BE2C (cell line): ENCODE results near the gene TMEM145.

ENCODE experiments used
- DNase-seq: peaks from one replicate; pipeline ENCODE4 v3.0.0-alpha.2; 2020
- H3K27me3 ChIP-seq: fragments of 250-450 bp; sonication (Bioruptor Pico); 2 replicates; pipeline ENCODE4 v1.5.1; 2020; ENCODE audit warnings: mild to moderate bottlenecking
- H3K36me3 ChIP-seq: fragments of 250-450 bp; sonication (Bioruptor Pico); 2 replicates; pipeline ENCODE4 v1.5.1; 2020; ENCODE audit warnings: mild to moderate bottlenecking
- H3K4me1 ChIP-seq: fragments of 250-450 bp; sonication (Bioruptor Pico); 2 replicates; pipeline ENCODE4 v1.5.1; 2020
- H3K4me3 ChIP-seq: 2 replicates; pipeline ENCODE4 v1.5.1; 2011; ENCODE audit warnings: low read depth, low read length
- H3K9me3 ChIP-seq: fragments of 250-450 bp; sonication (Bioruptor Pico); 2 replicates; pipeline ENCODE4 v1.5.1; 2020
- CTCF ChIP-seq: IDR thresholded peaks from 2 replicates; pipeline ENCODE4 v1.5.1; 2012; ENCODE audit warnings: mild to moderate bottlenecking, low read depth, low read length

The TMEM145 gene

DNA sequence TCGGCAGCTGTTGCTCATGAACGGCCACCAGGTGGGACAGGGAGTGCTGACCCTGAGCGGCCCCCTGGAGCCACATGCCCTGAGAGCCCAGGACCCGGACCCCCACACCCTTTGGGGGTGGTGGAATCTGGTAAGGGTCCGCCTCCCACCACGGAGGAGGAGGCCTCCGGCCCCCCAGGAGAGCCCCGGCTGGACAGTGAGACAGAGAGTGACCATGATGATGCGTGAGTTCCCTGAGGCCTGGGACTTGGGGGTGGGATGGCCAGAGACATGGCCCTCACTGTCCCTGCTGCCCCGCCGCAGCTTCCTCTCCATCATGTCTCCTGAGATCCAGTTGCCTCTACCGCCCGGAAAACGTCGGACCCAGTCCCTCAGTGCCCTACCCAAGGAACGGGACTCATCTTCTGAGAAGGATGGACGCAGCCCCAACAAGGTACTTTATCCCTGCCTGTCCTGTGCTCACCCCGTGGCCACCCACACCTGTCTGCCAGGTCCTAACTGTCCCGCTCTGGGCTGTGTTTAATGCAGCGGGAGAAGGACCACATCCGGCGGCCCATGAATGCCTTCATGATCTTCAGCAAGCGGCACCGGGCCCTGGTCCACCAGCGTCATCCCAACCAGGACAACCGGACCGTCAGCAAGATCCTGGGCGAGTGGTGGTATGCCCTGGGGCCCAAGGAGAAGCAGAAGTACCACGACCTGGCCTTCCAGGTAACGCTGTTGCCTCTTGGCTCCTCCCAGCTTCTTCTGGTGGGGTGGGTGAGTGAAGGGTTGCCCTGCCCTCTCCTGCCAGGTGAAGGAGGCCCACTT, 25.9 kb upstream of the TMEM145 start:
- H3K9me3 ChIP-seq: no peaks in the 10 kb centered on the region
- H3K27me3 ChIP-seq: no peaks in the 10 kb centered on the region
- H3K4me3 ChIP-seq: peak overlapping the region; percentile 23; the same call in 1 of the 2 replicates
- no peak for DNase-seq
- peaks cover 16% of the 10 kb centered on the region for H3K4me1 ChIP-seq
- H3K36me3 ChIP-seq: peaks cover 53% of the 10 kb centered on the region
- no peak; the same call in 1 of the 2 replicates for TF ChIP-seq CTCF

DNA sequence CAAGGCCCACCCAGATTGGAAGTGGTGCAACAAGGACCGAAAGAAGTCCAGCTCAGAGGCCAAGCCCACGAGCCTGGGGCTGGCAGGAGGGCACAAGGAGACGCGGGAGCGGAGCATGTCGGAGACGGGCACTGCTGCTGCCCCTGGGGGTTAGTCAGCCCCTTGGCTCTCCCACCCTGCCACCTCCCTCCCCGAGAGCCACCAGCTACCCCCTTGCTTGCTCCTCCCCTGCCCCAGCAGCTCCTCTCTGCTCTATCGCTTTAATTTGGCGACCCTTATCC, 25.3 kb upstream of the TMEM145 start:
- Histone ChIP-seq H3K36me3 (peaks cover 59% of the 10 kb centered on the region), H3K27me3 (no peaks in the 10 kb centered on the region), H3K4me1 (peaks cover 13% of the 10 kb centered on the region), H3K9me3 (no peaks in the 10 kb centered on the region), H3K4me3 (no peak overlapping the region)
- no peak for TF ChIP-seq CTCF
- DNase-seq: no peak

GRCh38 chr19:42288387-42288786, 24.7 kb upstream of the TMEM145 start:
- peaks cover 7% of the 10 kb centered on the region for H3K4me1 ChIP-seq
- H3K9me3 ChIP-seq: no peaks in the 10 kb centered on the region
- H3K4me3 ChIP-seq: no peak overlapping the region
- H3K27me3 ChIP-seq: no peaks in the 10 kb centered on the region
- H3K36me3 ChIP-seq: peaks cover 65% of the 10 kb centered on the region
- TF ChIP-seq CTCF: no peak
- DNase-seq: no peak

DNA sequence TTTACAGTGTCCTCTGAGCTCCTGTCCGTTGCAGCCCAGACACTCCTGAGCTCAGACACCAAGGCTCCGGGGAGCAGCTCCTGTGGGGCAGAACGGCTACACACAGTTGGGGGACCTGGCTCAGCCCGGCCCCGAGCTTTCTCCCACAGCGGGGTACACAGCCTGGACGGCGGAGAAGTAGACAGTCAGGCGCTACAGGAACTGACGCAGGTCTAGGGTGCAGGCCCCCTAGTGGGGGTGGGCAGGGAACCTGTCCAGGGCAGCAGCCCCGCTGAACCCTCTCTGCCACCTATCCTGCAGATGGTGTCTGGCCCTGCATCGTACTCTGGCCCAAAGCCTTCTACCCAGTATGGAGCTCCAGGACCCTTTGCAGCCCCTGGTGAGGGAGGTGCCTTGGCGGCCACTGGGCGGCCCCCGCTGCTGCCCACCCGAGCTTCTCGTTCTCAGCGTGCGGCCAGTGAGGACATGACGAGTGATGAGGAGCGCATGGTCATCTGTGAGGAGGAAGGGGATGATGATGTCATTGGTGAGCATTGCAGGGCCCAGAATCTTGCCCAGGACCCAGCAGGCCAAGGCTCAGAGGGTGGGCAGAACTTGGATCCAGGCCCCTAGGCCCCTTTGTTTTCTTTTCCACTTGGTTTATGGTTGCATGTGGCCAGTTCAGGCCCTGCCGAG, 24.1 kb upstream of the TMEM145 start:
- no peak overlapping the region for H3K4me3 ChIP-seq
- no peaks in the 10 kb centered on the region for H3K9me3 ChIP-seq
- no peak for DNase-seq
- H3K4me1 ChIP-seq: peaks cover 6% of the 10 kb centered on the region
- no peak; the same call in 1 of the 2 replicates for TF ChIP-seq CTCF
- H3K27me3 ChIP-seq: no peaks in the 10 kb centered on the region
- H3K36me3 ChIP-seq: peaks cover 71% of the 10 kb centered on the region

DNA sequence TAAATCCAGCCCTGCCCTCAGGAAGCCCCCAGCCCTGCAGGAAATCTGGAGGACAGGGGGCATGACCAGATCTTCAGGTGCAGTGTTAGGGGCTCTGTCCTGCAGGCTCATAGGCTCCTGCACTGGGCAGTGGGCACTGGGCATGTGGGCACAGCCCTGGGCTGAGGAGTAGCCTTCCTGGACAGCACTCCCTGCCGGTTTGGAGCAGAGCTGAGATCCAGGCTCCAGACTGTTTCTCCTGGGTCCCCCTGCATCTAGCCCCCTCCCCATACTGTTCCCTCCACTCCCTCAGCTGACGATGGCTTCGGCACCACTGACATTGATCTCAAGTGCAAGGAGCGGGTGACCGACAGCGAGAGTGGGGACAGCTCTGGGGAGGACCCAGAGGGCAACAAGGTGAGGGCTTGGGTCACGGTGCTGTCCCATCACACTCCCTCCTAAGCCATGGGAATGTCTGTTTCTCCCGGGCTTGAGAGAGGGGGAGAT, 23.5 kb upstream of the TMEM145 start:
- no peak for TF ChIP-seq CTCF
- H3K4me1 ChIP-seq: peaks cover 6% of the 10 kb centered on the region
- H3K27me3 ChIP-seq: no peaks in the 10 kb centered on the region
- peaks cover 77% of the 10 kb centered on the region for H3K36me3 ChIP-seq
- no peaks in the 10 kb centered on the region for H3K9me3 ChIP-seq
- no peak overlapping the region for H3K4me3 ChIP-seq
- DNase-seq: no peak

DNA sequence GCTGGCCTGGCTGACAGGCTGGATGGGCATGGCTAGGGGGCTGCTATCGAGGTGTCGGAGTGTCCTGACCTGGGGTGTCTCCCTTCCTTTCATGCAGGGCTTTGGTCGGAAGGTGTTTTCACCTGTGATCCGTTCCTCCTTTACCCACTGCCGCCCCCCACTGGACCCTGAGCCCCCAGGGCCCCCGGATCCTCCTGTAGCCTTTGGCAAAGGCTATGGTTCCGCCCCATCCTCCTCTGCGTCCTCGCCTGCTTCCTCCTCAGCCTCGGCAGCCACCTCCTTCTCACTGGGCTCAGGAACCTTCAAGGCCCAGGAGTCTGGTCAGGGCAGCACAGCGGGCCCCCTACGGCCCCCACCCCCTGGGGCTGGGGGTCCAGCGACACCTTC, 23.0 kb upstream of the TMEM145 start:
- TF ChIP-seq CTCF: no peak
- no peaks in the 10 kb centered on the region for H3K27me3 ChIP-seq

More for the DNA sequence above, 23.0 kb upstream of the TMEM145 start:
- Histone ChIP-seq H3K9me3 (no peaks in the 10 kb centered on the region), H3K4me3 (no peak overlapping the region), H3K36me3 (peaks cover 80% of the 10 kb centered on the region), H3K4me1 (peaks cover 6% of the 10 kb centered on the region)
- no peak for DNase-seq
